Bronchial epithelial cell (primary cell): Measurements from ENCODE around the gene ARL15. TPM values are rescaled to one million over a fixed set of nuclear protein-coding genes. Genes with fewer than 3 reads are reported as not detected.

Experiments
- DNase-seq: peaks from one replicate; pipeline ENCODE4 v3.0.0-alpha.2; 2010; ENCODE audit warnings: low read depth
- FAIRE-seq: peaks from 2 replicates; lab custom pipeline; 2011; peaks lifted over from hg19 to GRCh38; lab: Jason Lieb, UNC
- H3K27me3 ChIP-seq: 2 replicates; pipeline ENCODE4 v1.5.1; 2011; ENCODE audit warnings: low read length; ENCODE audit not compliant: control insufficient read depth, insufficient read depth
- H3K36me3 ChIP-seq: 2 replicates; pipeline ENCODE4 v1.5.1; 2011; ENCODE audit warnings: low read length; ENCODE audit not compliant: control insufficient read depth, insufficient read depth
- H3K4me3 ChIP-seq: 2 replicates; pipeline ENCODE4 v1.5.1; 2011; ENCODE audit warnings: mild to moderate bottlenecking, low read depth, low read length, control low read depth
- total RNA-seq: library from RNA; depleted of rRNA; stranded (reverse); fragments of >200 nt; gene quantifications from 2 replicates; pipeline ENCODE4 v1.2.1, GENCODE V29; 2014
- TF ChIP-seq, protein P1 (sequence below): IDR thresholded peaks from 2 replicates; pipeline ENCODE4 v1.5.1; 2011; ENCODE audit warnings: mild to moderate bottlenecking, moderate library complexity, low read length, control low read depth, inconsistent platforms; ENCODE audit not compliant: insufficient read depth, severe bottlenecking

Gene ARL15
- total RNA-seq, 1 donor from 2014 or later = 13.7 TPM

DNA sequence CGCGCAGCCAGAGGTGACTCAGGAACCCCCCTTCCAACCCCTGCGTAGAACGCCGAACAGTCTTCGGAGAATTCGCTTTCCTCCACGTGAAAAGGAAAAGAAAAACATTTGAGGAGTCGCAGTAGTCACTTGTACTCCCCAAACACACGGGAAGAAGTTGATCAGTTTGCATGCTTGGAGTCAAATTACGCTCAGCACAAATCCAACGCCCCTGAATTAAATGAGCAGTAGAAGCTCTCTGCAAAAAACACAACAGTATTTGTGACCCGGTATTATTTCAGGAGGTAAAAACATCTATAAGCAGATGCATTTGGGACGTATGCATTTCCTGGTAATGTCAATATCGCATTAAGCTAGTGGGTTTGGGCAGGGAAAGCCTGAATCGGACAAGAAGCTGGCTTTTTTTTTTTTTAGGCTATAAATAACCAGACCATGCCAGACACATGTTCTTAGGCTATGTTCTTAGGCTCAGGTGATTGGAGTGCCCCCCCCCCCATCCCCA is 854 bp upstream of the ARL15 start:
- Histone ChIP-seq H3K27me3 (no peaks in the 10 kb centered on the region), H3K36me3 (no peaks in the 10 kb centered on the region), H3K4me3 (peak overlapping the region; percentile 68)
- FAIRE-seq (no peak), DNase-seq (peak; percentile 34)
- TF ChIP-seq, protein P1, sequence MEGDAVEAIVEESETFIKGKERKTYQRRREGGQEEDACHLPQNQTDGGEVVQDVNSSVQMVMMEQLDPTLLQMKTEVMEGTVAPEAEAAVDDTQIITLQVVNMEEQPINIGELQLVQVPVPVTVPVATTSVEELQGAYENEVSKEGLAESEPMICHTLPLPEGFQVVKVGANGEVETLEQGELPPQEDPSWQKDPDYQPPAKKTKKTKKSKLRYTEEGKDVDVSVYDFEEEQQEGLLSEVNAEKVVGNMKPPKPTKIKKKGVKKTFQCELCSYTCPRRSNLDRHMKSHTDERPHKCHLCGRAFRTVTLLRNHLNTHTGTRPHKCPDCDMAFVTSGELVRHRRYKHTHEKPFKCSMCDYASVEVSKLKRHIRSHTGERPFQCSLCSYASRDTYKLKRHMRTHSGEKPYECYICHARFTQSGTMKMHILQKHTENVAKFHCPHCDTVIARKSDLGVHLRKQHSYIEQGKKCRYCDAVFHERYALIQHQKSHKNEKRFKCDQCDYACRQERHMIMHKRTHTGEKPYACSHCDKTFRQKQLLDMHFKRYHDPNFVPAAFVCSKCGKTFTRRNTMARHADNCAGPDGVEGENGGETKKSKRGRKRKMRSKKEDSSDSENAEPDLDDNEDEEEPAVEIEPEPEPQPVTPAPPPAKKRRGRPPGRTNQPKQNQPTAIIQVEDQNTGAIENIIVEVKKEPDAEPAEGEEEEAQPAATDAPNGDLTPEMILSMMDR = no peak

DNA sequence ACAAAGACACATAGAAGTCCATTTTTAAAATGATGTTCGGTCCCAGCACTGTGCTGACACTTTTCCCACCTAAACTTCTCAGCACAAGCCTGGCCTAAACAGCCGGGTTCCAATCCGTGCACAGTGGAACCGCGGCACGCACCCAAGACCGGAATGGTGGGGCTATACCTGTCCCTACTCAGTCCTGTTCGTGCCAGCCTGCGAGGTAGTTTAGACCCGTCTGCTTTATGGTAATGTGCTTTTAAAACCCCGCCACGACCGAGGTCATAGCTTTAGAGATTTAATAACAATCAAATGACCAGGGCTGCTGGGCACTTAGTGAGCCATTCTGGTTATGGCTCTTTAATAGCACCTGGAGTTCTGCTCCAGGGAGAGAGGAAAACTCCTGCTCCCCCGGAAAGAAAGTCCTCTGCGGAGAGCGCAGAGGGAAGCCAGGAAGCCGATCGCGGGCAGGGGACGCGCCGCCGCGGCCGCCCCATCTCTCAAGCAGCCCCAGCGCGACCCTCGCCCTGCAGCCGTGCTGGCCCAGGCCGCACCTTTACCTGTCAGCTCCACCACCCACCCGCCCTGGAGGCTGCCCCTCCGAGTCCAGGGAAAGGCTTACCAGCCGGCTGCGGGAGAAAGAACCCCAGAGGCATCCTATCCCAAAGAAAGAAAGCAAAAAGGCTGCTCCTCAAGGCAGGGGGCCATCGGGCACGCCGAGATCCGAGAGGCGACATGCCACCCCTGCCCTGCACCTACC is 511 bp downstream of the ARL15 start:
- FAIRE-seq = no peak
- TF ChIP-seq, protein P1 = no peak
- H3K27me3 ChIP-seq = no peaks in the 10 kb centered on the region
- H3K36me3 ChIP-seq = no peaks in the 10 kb centered on the region
- peak overlapping the region; percentile 68 for H3K4me3 ChIP-seq
- DNase-seq = peak; percentile 46

DNA sequence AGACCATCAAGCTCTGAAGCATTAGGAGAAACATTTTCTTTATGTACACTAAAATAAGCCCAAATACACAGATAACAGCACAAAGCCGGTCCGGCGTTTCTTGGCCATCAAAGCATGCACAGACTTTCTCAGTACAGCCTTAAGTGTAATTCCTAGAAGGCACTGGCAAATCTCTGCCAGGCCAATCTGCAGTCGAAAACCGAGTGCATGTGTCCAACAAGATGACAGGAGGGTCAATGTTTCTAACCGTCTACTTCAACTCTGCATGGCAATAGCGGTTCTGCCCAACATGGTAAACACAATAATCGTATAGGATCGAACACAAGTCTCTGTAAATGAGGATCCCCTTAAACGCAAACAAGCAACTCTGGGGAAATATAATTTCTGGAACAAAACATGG is 1.1 kb downstream of the ARL15 start:
- no peaks in the 10 kb centered on the region for H3K36me3 ChIP-seq
- FAIRE-seq = no peak

DNA sequence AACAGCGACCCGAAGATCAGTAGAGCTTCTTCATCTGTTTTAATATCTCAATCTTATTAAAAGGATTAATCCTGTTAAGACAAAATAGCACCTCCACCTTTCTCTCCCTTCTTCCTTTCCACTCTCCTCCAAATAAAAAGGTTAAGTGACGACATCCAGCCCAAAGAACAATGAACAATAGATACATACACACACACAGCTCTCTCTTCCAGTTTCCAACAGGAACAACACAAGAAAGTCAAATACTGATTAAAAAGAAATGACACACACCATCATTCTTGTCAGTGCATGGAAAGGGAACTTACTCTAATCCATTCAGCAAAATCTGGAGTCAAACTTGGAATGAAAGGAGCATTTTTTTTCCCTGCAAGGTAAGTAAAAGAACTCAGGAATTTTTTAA is 2.8 kb downstream of the ARL15 start:
- no peaks in the 10 kb centered on the region for H3K27me3 ChIP-seq
- TF ChIP-seq, protein P1 = no peak
- DNase-seq (no peak), FAIRE-seq (no peak)
- H3K4me3 ChIP-seq = no peak overlapping the region
- no peaks in the 10 kb centered on the region for H3K36me3 ChIP-seq

More for the DNA sequence above, 1.1 kb downstream of the ARL15 start:
- H3K4me3 ChIP-seq = peak overlapping the region; percentile 68
- no peaks in the 10 kb centered on the region for H3K27me3 ChIP-seq
- TF ChIP-seq, protein P1 = no peak
- DNase-seq = peak; percentile 26

DNA sequence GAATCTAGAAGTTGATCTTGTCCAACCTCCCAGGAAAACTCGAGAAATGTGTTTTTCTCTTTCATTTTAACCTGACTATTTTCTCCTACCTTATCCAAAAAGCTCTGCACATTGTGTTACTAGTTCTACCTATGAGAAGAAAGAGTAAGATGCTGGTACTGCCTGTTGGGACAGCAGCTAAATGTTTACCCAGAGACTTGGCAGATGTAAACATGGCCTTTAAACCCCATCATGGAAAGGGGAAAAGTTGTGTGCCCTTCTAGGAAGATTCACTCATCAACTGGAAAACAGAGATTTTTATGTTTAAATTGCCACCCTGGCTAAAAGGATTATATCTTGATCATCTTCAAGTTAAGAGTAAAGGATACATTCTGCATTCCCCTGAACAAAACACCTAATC is 3.5 kb downstream of the ARL15 start:
- Histone ChIP-seq H3K4me3 (no peak overlapping the region), H3K27me3 (no peaks in the 10 kb centered on the region), H3K36me3 (no peaks in the 10 kb centered on the region)
- TF ChIP-seq, protein P1 = no peak
- no peak for FAIRE-seq
- no peak for DNase-seq

DNA sequence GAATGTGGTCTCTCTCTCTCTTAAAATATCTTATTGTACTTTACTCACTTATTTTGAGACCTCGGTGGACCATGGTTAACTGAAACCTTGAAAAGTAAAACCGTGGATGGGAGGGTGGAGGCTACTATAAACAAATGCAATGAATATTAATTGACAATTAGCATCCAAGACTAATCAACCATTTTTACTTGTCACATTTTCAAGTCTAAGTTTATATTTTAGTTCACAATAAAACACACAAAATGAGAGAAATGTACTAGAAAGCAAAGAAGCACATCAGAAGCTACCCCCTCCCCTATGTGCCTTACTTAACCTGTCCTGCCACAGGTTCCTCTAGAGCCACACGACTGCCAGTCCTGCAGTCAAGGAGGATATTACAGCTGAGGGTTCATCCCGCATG is 4.6 kb downstream of the ARL15 start:
- TF ChIP-seq, protein P1 = no peak
- FAIRE-seq = no peak
- no peak for DNase-seq
- Histone ChIP-seq H3K27me3 (no peaks in the 10 kb centered on the region), H3K36me3 (no peaks in the 10 kb centered on the region), H3K4me3 (no peak overlapping the region)
